Glutamatergic neuron (in vitro differentiated cells): ENCODE measurements around the gene BANF1. TPM values are rescaled to one million over a fixed set of nuclear protein-coding genes. Genes with fewer than 3 reads are reported as not detected.
"Not testable (repeated sequence)": the region's sequence is repeated elsewhere in the genome, so short reads cannot be mapped to it uniquely, and the experiment has no call there.

Source experiments
- DNase-seq: peaks from one replicate; pipeline ENCODE4 v3.0.0; 2022
- H3K27ac Mint-ChIP-seq: one replicate; pipeline ENCODE4 v1.8.0; 2020; ENCODE audit warnings: mild to moderate bottlenecking, mixed read lengths, inconsistent platforms; ENCODE audit not compliant: unreplicated experiment
- H3K27me3 Mint-ChIP-seq: one replicate; pipeline ENCODE4 v1.8.0; 2020; ENCODE audit warnings: mild to moderate bottlenecking, moderate library complexity, mixed read lengths, inconsistent platforms; ENCODE audit not compliant: unreplicated experiment
- H3K36me3 Mint-ChIP-seq: one replicate; pipeline ENCODE4 v1.8.0; 2020; ENCODE audit warnings: mild to moderate bottlenecking, mixed read lengths, inconsistent platforms; ENCODE audit not compliant: unreplicated experiment
- H3K4me1 Mint-ChIP-seq: one replicate; pipeline ENCODE4 v1.8.0; 2020; ENCODE audit warnings: mild to moderate bottlenecking, low read depth, mixed read lengths, inconsistent platforms; ENCODE audit not compliant: unreplicated experiment
- H3K4me3 Mint-ChIP-seq: one replicate; pipeline ENCODE4 v1.8.0; 2020; ENCODE audit warnings: mild to moderate bottlenecking, mixed read lengths, inconsistent platforms; ENCODE audit not compliant: unreplicated experiment
- H3K9me3 Mint-ChIP-seq: one replicate; pipeline ENCODE4 v1.8.0; 2020; ENCODE audit warnings: mild to moderate bottlenecking, moderate library complexity, mixed read lengths, inconsistent platforms; ENCODE audit not compliant: unreplicated experiment
- total RNA-seq: library from RNA; stranded (reverse); fragmentation: NEBNext Ultra II Directional; extraction: Animal tissue kit (Norgen Biotek cat#: 25700); gene quantifications from one replicate; pipeline ENCODE4 v1.2.1, GENCODE V29; 2021; ENCODE audit not compliant: unreplicated experiment
- TF ChIP-seq, protein P1 (sequence below): fragments of 200-600 bp; sonication (generic); IDR thresholded peaks from one replicate; pipeline ENCODE4 v1.5.0; 2021; ENCODE audit not compliant: partially characterized antibody, unreplicated experiment

Gene BANF1
- total RNA-seq, 1 donor from 2014 or later = 135 TPM

DNA sequence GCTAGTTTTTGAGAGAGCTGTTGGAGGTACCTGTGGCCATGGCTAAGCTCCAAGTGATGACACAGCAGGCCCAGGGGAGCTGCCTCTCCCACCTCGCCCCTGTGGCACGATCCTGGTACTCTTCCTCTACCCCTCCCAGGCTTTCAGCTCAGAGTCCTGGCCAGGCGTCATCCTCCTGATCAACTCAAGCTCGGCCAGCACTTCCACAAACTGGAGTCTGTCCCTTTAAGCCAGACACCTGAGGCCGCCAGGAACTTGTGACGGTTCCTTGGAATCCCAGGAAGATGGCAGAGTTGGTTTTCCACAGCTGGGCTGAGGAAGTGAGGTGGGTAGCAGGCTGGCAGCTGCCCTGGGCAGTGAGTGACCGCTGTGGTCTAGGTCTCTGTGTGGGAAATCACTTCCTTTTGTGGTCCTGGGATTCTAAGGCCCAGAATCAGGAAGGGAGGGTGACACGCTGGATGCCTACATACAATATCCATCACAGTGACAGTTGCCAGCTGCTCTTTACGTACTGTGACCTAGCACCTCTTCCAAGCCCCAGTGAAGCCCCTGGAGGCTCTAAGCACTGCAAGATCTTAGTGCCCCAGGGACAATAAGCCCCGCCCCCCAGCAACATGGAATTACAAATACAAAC is 6.3 kb downstream of the BANF1 start:
- no peak for DNase-seq
- Mint-ChIP-seq H3K4me1 (no peaks in the 10 kb centered on the region), H3K9me3 (no peaks in the 10 kb centered on the region), H3K36me3 (no peaks in the 10 kb centered on the region), H3K27me3 (peaks cover 6% of the 10 kb centered on the region), H3K4me3 (no peak overlapping the region), H3K27ac (no peak overlapping the region)
- TF ChIP-seq, protein P1, sequence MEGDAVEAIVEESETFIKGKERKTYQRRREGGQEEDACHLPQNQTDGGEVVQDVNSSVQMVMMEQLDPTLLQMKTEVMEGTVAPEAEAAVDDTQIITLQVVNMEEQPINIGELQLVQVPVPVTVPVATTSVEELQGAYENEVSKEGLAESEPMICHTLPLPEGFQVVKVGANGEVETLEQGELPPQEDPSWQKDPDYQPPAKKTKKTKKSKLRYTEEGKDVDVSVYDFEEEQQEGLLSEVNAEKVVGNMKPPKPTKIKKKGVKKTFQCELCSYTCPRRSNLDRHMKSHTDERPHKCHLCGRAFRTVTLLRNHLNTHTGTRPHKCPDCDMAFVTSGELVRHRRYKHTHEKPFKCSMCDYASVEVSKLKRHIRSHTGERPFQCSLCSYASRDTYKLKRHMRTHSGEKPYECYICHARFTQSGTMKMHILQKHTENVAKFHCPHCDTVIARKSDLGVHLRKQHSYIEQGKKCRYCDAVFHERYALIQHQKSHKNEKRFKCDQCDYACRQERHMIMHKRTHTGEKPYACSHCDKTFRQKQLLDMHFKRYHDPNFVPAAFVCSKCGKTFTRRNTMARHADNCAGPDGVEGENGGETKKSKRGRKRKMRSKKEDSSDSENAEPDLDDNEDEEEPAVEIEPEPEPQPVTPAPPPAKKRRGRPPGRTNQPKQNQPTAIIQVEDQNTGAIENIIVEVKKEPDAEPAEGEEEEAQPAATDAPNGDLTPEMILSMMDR = no peak

DNA sequence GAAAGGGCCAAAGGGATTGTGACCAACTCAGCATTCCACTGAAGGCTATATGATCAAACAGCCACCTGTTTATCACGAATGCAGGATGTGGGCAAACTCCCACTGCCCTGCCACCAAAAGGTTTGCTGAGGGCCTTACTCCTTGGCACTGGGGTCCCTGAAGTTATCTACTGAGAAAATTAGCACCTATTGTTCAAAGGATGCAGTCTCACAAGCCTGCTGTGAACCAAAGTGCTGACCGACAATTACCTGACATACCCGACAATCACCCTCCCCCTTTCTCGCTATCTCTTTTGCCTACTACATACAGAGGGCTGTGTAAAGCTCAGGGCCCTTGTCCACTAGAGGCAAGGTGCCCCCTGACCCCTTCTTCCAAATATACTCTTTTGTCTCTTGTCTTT is 7.7 kb downstream of the BANF1 start:
- H3K4me3 Mint-ChIP-seq, H3K27ac Mint-ChIP-seq, DNase-seq, H3K9me3 Mint-ChIP-seq, H3K4me1 Mint-ChIP-seq, H3K27me3 Mint-ChIP-seq, H3K36me3 Mint-ChIP-seq: not testable (repeated sequence)

DNA sequence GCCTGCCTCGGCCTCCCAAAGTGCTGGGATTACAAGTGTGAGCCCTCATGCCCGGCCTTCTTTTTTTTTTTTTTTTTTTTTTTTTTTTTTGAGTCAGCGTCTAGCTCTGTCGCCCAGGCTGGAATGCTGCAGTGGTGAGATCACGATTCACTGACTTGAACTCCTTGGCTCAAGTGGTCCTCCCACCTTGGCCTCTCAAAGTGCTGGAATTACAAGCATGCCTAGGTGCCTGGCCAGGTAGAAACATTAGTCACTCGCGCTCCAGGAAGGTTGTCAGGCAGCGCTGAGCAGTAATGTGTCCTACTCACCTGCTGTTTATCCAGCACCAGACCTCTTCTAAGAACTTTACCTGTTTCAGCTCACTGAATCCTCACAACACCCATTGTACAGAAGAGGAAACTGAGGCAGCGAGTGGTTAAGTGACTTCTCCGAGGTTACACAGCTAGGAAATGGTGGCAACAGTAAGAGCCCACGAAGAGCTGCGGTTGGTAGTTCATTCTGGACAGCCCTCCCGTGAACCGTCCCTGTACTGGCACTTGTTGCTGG is 9.0 kb downstream of the BANF1 start:
- H3K27ac Mint-ChIP-seq = no peak overlapping the region
- no peak for DNase-seq
- no peaks in the 10 kb centered on the region for H3K4me1 Mint-ChIP-seq
- H3K4me3 Mint-ChIP-seq = no peak overlapping the region
- no peaks in the 10 kb centered on the region for H3K9me3 Mint-ChIP-seq
- H3K36me3 Mint-ChIP-seq = no peaks in the 10 kb centered on the region
- TF ChIP-seq, protein P1 = no peak
- H3K27me3 Mint-ChIP-seq = peaks cover 6% of the 10 kb centered on the region

DNA sequence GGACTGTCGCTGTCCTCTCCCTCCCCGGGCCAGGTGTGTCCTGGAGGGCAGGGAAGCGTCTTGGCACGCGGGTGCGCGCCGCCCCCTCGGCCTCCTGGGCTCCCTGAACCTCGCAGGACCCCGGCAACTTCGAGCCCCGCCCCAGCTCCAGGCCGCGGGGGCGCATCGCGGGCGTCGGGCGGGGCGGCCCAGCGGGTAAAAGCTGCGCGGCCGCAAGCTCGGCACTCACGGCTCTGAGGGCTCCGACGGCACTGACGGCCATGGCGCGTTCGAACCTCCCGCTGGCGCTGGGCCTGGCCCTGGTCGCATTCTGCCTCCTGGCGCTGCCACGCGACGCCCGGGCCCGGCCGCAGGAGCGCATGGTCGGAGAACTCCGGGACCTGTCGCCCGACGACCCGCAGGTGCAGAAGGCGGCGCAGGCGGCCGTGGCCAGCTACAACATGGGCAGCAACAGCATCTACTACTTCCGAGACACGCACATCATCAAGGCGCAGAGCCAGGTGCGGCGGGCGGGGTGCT is 9.5 kb downstream of the BANF1 start, which contains the start of gene CST6:
CST6 (plus strand) TSS at position 224 of the 519 bp plus-strand sequence; CDS start at position 261, 37 bp downstream.
- TF ChIP-seq, protein P1 = no peak
- DNase-seq = no peak
- Mint-ChIP-seq H3K9me3 (no peaks in the 10 kb centered on the region), H3K4me3 (no peak within 1 kb of the TSS), H3K4me1 (no peaks in the 10 kb centered on the region), H3K27ac (no peak within 1 kb of the TSS), H3K36me3 (no peaks in the 10 kb centered on the region), H3K27me3 (peaks cover 6% of the 10 kb centered on the region)

DNA sequence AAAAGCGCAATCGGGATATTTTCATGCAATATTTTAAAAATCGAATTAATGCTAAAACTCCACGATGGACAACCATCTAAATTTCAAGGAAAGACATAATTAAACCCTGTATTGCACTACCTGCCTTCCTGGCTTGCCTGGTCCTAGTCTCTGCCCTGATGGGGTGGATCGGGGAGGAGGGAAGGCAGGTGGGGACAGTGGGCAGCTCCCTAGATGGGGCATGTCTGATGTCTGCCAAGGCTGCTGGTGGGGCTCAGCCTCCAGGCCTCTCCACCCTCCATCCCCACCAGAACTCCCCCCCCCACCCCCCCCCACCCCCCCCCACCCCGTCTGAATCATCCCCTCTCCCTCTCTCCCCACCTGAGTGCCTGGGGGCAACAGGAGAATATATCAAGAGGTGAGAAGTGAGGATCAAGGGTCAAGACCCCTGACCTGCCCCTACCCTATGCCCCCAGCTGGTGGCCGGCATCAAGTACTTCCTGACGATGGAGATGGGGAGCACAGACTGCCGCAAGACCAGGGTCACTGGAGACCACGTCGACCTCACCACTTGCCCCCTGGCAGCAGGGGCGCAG is 10.2 kb downstream of the BANF1 start:
- Mint-ChIP-seq H3K4me3 (no peak overlapping the region), H3K9me3 (no peaks in the 10 kb centered on the region), H3K27ac (no peak overlapping the region), H3K4me1 (no peaks in the 10 kb centered on the region), H3K36me3 (no peaks in the 10 kb centered on the region), H3K27me3 (peaks cover 6% of the 10 kb centered on the region)
- TF ChIP-seq, protein P1 = no peak
- DNase-seq = peak; percentile 39
